Common myeloid progenitor, CD34-positive (primary cell): ENCODE measurements around the gene HNRNPM.
A peak's percentile ranks its signal among the peaks of the same experiment; 100 is the strongest.

Experiments
- CTCF ChIA-PET: fragments of 350-600 bp; sonication (Branson Sonifier 250); formaldehyde crosslinking; loops from one replicate; lab custom pipeline; 2021; ENCODE audit warnings: antibody characterized with exemption; lab: Charles Lee
- POLR2A ChIA-PET: fragments of 350-600 bp; sonication (Branson Sonifier 250); formaldehyde crosslinking; loops from one replicate; lab custom pipeline; 2021; ENCODE audit warnings: antibody characterized with exemption; lab: Charles Lee
- DNase-seq, 3 donors: peaks; one replicate each; pipeline versions ENCODE4 v3.0.0 to v3.0.0-alpha.2; 2013
- H3K27ac ChIP-seq, 2 experiments: 1 replicate in 1 of 2; 2 replicates in 1 of 2; pipeline ENCODE4 v1.7.0; 2013; ENCODE audit warnings: inconsistent platforms in 2 of 2, low read length in 2 of 2, mild to moderate bottlenecking in 2 of 2, low read depth in 1 of 2, moderate library complexity in 1 of 2; ENCODE audit not compliant: severe bottlenecking in 2 of 2, insufficient read depth in 1 of 2, poor library complexity in 1 of 2
- H3K27me3 ChIP-seq, 5 experiments: replicated peaks in 2 of 5; 1 replicate in 3 of 5; 2 replicates in 2 of 5; pipeline versions ENCODE4 v1.6.1 to v1.7.0; 2013; ENCODE audit warnings: low read length in 4 of 5, mild to moderate bottlenecking in 2 of 5, moderate library complexity in 2 of 5, inconsistent platforms in 1 of 5; ENCODE audit not compliant: insufficient read depth in 5 of 5, control insufficient read depth in 4 of 5
- H3K36me3 ChIP-seq, 4 experiments: 1 replicate in 2 of 4; 2 replicates in 2 of 4; pipeline versions ENCODE4 v1.6.1 to v1.7.0; 2013; ENCODE audit warnings: low read length in 3 of 4, control low read depth in 1 of 4, mild to moderate bottlenecking in 1 of 4; ENCODE audit not compliant: control insufficient read depth in 4 of 4, insufficient read depth in 4 of 4
- H3K4me1 ChIP-seq, 4 experiments: 1 replicate in 3 of 4; 2 replicates in 1 of 4; pipeline versions ENCODE4 v1.6.1 to v1.7.1; 2013; ENCODE audit warnings: low read length in 3 of 4, mild to moderate bottlenecking in 3 of 4, control low read depth in 1 of 4, inconsistent platforms in 1 of 4, moderate library complexity in 1 of 4; ENCODE audit not compliant: control insufficient read depth in 4 of 4, insufficient read depth in 4 of 4; ENCODE audit errors: control extremely low read depth in 1 of 4
- H3K4me3 ChIP-seq, 7 experiments: 1 replicate in 4 of 7; 2 replicates in 3 of 7; pipeline versions ENCODE4 v1.5.1 to v1.7.0; 2013; ENCODE audit warnings: mild to moderate bottlenecking in 7 of 7, low read length in 6 of 7, moderate library complexity in 6 of 7, inconsistent platforms in 2 of 7, low read depth in 2 of 7, control low read depth in 1 of 7; ENCODE audit not compliant: insufficient read depth in 4 of 7, control insufficient read depth in 1 of 7; ENCODE audit errors: extremely low read depth in 1 of 7
- H3K9me3 ChIP-seq, 5 experiments: 1 replicate in 4 of 5; 2 replicates in 1 of 5; pipeline versions ENCODE4 v1.6.1 to v1.7.1; 2013; ENCODE audit warnings: low read length in 4 of 5, mild to moderate bottlenecking in 2 of 5, inconsistent platforms in 1 of 5, low read depth in 1 of 5, moderate library complexity in 1 of 5; ENCODE audit not compliant: control insufficient read depth in 4 of 5, insufficient read depth in 2 of 5; ENCODE audit errors: control extremely low read depth in 1 of 5
- WGBS: methylation state at CpG from one replicate; pipeline ENCODE4 v1.1.5; 2013; ENCODE audit not compliant: insufficient coverage; 5-methylcytosine and 5-hydroxymethylcytosine counted together

HNRNPM gene

DNA sequence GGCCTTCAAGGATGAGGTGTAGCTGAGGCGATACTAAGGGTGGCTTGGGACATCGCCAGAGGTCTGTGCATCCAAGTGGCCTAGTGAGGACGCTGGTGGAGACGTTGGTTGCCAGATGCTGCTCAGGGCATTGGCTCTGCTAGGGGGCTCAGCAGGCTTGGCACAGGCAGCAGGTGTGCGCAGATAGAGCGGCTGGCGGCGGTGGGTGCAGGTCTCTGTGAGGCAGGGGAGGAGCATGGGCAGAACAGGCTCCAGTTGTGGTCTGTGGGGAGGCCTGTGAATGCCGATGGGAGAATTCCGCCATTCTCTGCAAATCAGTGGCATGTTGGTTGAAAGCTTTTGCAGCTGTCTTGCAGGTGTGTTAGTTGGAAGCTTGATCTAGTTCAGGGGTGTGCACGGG is 36.4 kb downstream of the HNRNPM start:
- Histone ChIP-seq H3K9me3 (no peaks in the 10 kb centered on the region), H3K27me3 (no peaks in the 10 kb centered on the region), H3K4me3 (no peak overlapping the region), H3K36me3 (peaks cover 12 to 87% (median 66%) of the 10 kb centered on the region in 4 experiments), H3K27ac (no peak overlapping the region), H3K4me1 (peaks cover 0 to 11% (median 6%) of the 10 kb centered on the region in 4 experiments)
- WGBS, result 81% methylated on average over 8 of the region's 11 CpGs
- POLR2A ChIA-PET, result no interaction called here
- CTCF ChIA-PET, result interaction anchor here (0.6 to 2.0 kb wide), 3 partner anchors 28 to 98 kb away, joined by 3 to 5 read pairs (median 4); no protein-coding TSS in a partner anchor
- no peak for DNase-seq

GRCh38 chr19:8481616-8482015 is 36.8 kb downstream of the HNRNPM start:
- H3K27me3 ChIP-seq, result no peaks in the 10 kb centered on the region
- H3K4me3 ChIP-seq, result no peak overlapping the region
- WGBS, result 100% methylated on average over 1 of the region's 6 CpGs
- CTCF ChIA-PET, result interaction anchor here (1.0 to 2.0 kb wide), 5 partner anchors 23 to 99 kb away, joined by 3 to 10 read pairs (median 5); no protein-coding TSS in a partner anchor
- DNase-seq, result no peak
- H3K4me1 ChIP-seq, result peaks cover 0 to 15% (median 10%) of the 10 kb centered on the region in 4 experiments
- H3K9me3 ChIP-seq, result no peaks in the 10 kb centered on the region
- H3K36me3 ChIP-seq, result peaks cover 13 to 87% (median 66%) of the 10 kb centered on the region in 4 experiments
- no peak overlapping the region for H3K27ac ChIP-seq
- POLR2A ChIA-PET, result no interaction called here

- 99% methylated on average over 10 of the region's 11 CpGs for WGBS
- H3K9me3 ChIP-seq, result no peaks in the 10 kb centered on the region
- CTCF ChIA-PET, result interaction anchor here (1.0 to 2.0 kb wide), 7 partner anchors 12 to 98 kb away, joined by 3 to 10 read pairs (median 4); no protein-coding TSS in a partner anchor
- H3K4me3 ChIP-seq, result no peak overlapping the region
- peaks cover 0 to 26% (median 21%) of the 10 kb centered on the region in 4 experiments for H3K4me1 ChIP-seq
- DNase-seq, result no peak
- POLR2A ChIA-PET, result interaction anchor here (0.6 to 1.0 kb wide), 2 partner anchors 9 to 27 kb away, joined by 4 read pairs; no protein-coding TSS in a partner anchor
- H3K36me3 ChIP-seq, result peaks cover 9 to 85% (median 62%) of the 10 kb centered on the region in 4 experiments
- H3K27ac ChIP-seq, result no peak overlapping the region
- no peaks in the 10 kb centered on the region for H3K27me3 ChIP-seq
Measured at GRCh38 chr19:8482696-8483095, 37.9 kb downstream of the HNRNPM start.

DNA sequence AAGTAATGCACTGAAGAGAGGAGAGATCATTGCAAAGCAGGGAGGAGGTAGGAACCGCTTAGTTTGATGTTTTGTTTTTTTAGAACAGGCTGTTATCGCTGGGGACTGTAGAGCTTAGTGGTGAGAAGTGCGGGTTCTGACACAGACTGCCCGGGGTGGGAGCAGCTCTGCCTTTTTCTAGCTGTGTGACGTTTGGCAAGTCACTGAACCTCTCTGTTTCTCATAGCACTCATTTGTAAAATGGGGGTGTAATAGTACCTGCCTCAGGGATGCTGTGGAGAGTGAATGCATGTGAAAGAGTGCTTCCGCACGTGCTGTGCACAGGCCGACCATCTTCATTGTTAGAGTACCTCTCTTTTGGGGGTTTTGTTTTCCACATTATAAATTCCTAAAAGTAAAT is 38.4 kb downstream of the HNRNPM start:
- DNase-seq, result no peak
- peaks cover 4 to 28% (median 26%) of the 10 kb centered on the region in 4 experiments for H3K4me1 ChIP-seq
- POLR2A ChIA-PET, result no interaction called here
- no peak overlapping the region for H3K27ac ChIP-seq
- H3K4me3 ChIP-seq, result no peak overlapping the region
- CTCF ChIA-PET, result interaction anchor here (0.5 to 2.0 kb wide), 5 partner anchors 11 to 98 kb away, joined by 3 to 10 read pairs (median 5); no protein-coding TSS in a partner anchor
- no peaks in the 10 kb centered on the region for H3K27me3 ChIP-seq
- H3K9me3 ChIP-seq, result no peaks in the 10 kb centered on the region
- 100% methylated on average over 4 of the region's 8 CpGs for WGBS
- H3K36me3 ChIP-seq, result peaks cover 12 to 85% (median 61%) of the 10 kb centered on the region in 4 experiments

DNA sequence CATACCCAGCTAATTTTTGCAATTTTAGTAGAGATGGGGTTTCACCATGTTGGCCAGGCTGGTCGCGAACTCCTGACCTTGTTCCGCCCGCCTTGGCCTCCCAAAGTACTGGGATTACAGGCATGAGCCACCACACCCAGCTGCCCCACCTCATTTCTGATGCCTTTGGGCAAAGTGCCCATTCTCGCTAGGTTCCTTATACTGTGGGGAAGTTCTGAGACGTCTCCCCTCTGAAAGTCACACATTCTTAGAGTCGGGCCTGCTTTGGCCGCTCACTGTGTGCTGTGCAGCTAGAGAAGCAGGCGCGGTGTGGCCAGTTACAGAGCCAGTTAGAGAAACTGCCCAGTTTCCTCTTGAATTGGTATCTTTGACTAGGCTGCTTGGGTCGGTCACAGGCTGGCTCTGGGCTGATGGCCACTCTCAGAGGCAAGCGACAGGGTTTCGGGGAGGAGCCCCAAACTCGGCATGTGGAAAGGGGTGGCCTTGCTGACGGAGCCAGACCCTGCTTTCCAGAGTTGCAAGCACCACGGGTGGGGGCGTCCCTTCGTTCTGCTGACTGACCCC is 39.6 kb downstream of the HNRNPM start:
- Histone ChIP-seq H3K36me3 (peaks cover 10 to 86% (median 59%) of the 10 kb centered on the region in 4 experiments), H3K4me1 (peaks cover 5 to 40% (median 36%) of the 10 kb centered on the region in 4 experiments), H3K27me3 (no peaks in the 10 kb centered on the region), H3K9me3 (no peaks in the 10 kb centered on the region), H3K27ac (no peak overlapping the region), H3K4me3 (no peak overlapping the region)
- 84% methylated on average over 14 of the region's 18 CpGs for WGBS
- POLR2A ChIA-PET, result no interaction called here
- peak in 2 of 3 donors; percentile 41 to 42 for DNase-seq
- CTCF ChIA-PET, result interaction anchor here (0.8 to 5.3 kb wide), 5 partner anchors 10 to 130 kb away, joined by 3 to 94 read pairs (median 4); partner anchors contain the start of genes MYO1F and PRAM1

GRCh38 chr19:8485561-8486371 is 41.0 kb downstream of the HNRNPM start:
- Histone ChIP-seq H3K27ac (peak overlapping the region in 1 of 2 experiments; percentile 12), H3K36me3 (peaks cover 10 to 94% (median 63%) of the 10 kb centered on the region in 4 experiments), H3K4me3 (no peak overlapping the region), H3K9me3 (no peaks in the 10 kb centered on the region), H3K4me1 (peaks cover 5 to 52% (median 43%) of the 10 kb centered on the region in 4 experiments), H3K27me3 (no peaks in the 10 kb centered on the region)
- POLR2A ChIA-PET, result interaction anchor here (1.9 kb wide), 1 partner anchor 20 kb away, joined by 20 read pairs; no protein-coding TSS in a partner anchor
- 98% methylated on average over 55 of the region's 62 CpGs for WGBS
- DNase-seq, result no peak
- CTCF ChIA-PET, result interaction anchor here (0.5 to 5.3 kb wide), 9 partner anchors 7 to 185 kb away, joined by 3 to 94 read pairs (median 14); partner anchors contain the start of genes MARCHF2, MYO1F and PRAM1
